NCI-H510A treated with DMSO at 0.1 percent for 48 hours (cell line): ENCODE measurements around the gene TNPO3.

Experiments used
- DNase-seq: peaks from one replicate; lab custom pipeline; 2025; lab: John Stamatoyannopoulos, UW

The TNPO3 gene

DNA sequence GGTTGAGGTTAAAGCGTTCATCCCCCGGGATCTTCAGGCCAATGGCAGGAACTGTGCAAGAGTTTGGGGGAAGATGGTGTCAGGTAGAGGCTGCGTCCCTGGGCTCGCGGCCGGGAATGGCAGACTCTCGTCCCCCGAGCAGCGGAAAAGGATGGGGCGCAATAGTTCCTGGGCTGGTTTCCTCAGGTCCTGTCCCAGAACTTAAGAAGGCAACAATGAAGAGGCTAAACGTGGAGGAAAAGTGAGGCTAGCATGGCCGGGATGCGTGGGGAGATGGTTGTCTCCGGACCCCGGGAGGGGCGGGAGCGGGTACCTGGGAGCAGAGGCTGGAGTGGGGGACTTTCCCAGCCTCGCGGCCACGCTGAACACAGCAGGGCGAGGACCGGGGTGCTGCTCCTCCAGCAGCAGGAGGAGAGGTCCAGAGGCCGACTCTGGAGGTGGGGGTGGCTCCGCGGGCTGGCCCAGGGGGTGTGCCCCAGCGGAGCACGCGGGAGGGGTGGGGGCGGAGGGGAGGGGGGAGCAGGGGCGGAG, 116.3 kb downstream of the TNPO3 start:
- DNase-seq = no peak

DNA sequence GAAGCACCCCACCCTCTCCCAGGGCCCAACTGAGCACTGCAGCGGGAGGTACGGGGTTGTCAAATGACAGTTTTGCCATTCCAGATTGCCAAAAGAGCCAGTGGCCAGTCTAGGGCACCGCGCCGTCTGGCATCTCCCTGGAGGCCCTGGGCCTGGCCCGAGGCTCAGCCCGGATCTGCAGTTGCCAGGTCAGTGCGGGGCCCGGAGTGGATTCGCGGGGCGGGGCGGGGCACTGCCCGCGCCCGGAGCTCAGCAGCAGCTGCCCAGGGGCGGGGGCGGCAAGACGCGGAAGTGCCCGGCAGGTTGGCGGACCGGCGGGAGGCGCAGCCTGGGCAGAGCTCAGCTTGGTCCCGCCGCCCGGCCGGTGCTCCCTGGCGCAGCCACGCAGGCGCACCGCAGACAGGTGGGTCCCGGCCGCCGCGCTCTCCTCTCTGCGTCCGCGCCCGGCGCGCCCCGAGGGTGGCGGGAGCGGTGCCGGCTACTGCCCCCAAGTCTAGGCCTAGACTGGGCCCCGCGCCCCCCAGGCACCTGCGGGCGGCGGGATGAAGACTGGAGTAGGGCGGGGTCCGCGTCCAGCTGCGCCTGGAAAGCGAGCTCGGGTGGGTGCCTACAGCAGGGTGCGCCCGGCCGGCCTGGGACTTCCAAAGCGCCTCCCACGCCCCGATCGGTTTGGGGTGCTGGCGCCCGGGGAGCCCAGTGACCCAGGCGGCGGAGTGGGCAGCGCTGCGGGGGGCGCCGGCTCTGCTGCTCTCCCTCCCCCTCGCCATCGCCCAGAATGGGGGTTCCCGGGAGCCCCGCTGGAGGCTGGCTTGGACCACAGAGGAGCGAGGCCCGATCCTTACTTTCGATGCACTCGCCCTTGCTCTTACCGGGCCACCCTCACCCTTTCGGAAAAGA, 117.0 kb downstream of the TNPO3 start, which contains the start of gene IRF5:
IRF5 (plus strand) TSS at position 281 of the 897 bp plus-strand sequence. CDS start 4,155 bp downstream, outside the sequence.
- DNase-seq = peak; percentile 11

DNA sequence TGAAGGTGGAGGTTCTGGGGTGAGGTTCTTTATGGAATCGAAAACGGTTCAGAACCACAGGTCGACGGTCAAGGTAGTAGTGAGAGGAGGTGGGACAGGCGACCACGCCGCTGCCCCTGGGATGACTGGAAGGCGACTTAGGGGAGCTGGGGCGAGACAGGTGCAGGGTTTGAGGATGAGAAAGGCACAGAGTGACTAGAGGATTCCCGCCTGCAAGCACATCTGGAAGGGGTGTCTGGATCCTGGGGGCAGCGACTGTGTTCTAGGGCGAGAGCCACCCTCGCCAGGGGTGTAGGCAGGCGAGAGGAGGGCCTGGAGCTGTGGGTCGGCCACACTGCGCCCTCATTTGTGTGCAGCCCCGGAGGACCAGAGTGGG, 117.7 kb downstream of the TNPO3 start:
- DNase-seq = no peak

DNA sequence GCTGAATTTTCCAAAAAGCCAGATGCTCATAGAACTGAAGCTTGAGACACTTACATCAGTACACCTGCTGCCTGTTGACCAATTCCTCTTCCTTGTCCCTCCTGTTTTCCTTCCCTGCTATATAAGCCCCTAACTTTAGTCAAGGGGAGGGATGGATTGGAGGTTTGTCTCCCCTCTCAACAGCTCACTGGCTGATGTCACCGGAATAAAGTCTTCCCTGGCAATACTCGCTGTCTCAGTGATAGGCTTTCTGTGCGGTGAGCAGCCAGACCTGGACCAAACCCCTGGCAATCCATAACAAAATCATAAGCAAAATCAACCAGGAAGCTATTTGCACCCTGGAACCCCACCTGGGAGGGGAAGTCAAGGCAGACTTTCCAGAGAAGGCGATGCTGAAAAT, 118.1 kb downstream of the TNPO3 start:
- no peak for DNase-seq

GRCh38 chr7:128935342-128935730, 119.6 kb downstream of the TNPO3 start:
- DNase-seq = no peak

GRCh38 chr7:128934361-128935341, 120.3 kb downstream of the TNPO3 start:
- no peak for DNase-seq

- no peak for DNase-seq
Observed at GRCh38 chr7:128933180-128933891, 121.6 kb downstream of the TNPO3 start.

DNA sequence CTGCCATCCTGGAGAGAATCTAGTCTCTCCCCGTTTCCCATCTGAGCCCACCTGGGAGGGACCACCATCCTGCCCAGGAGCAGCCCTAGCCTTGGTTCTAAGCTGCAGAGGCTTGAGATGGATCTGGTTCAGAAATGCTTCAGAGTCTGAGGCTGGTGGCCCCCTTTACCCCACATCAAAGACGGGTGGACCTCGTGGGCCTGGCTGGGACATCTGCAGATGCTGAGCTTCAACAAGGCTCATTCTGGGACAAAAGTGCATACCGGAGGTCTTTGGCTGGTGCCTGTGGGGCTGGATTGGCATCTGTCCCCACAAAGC, 122.1 kb downstream of the TNPO3 start:
- DNase-seq = no peak

DNA sequence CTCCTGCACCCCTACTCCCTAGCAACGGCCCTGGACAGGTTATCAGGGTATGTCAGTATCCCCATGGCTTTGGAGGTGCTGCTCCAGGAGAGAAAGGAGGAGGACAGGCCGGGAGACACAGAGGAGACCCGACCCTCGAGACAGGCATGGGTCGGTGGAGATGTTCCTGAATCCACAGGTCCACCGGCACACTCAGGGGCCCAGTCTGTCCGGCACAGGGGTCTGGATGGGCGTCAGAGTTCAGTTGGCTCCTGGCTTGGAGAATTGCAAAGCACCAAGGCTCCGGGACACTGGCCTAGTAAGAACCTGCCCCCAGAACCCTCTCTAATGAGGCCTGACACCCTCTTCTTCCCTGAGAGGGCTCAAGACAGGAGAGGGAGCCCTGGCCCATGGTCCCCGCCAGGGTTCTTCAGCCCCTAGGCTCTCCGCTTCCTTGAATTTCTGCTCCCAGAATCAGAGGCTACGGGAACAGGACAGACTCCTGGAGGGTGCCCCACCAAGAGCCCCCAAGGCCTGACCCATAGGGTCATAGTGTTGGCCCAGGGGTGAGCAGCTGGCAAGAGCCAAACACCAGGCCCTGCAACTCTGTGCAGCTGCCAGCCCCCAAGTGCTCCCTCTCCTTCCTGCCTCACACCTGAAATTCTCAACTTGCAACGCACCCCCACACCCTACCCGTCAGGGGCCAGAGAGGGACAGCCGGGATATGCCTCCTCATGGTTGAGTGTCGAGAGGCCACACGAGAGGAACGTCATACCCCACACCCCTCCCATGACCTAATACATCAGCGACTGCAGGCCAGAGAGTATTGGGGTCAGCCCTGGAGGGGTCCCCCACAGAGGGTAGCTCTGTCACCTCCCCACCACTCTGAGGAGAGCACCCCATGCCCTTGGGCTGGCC, 122.7 kb downstream of the TNPO3 start:
- no peak for DNase-seq

DNA sequence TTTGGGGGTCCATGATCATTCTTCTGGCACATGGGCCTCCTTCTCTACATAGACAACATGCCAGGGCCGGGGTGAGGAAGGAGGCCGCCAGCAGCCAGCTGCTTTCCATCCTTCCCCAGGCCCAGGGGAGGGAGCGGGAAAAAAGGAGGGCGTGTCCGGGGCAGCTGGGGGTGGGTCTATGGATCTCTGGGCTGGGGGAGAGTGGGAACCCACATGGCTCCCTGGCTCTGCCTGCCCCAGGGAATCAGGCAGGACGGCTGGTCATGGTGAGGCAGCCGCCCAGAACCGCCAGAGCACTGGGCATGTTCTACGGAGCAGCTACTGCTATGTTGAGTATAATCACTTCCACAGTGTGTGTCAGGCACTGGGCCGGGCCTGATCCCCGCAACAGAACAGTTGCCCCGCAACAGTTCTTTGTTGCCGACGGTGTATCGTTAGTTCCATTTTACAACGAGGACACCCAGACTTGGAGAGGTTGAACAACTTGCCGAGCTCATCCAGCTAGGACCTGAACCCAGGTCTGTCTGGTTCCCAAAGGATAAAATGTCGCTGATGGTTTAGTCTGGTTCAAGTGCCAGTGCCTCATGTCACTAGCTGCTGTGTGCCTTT, 123.6 kb downstream of the TNPO3 start:
- no peak for DNase-seq

- DNase-seq = no peak
Observed at GRCh38 chr7:128928882-128929788, 125.8 kb downstream of the TNPO3 start.

- DNase-seq = no peak
Observed at GRCh38 chr7:128928159-128928813, 126.6 kb downstream of the TNPO3 start.

DNA sequence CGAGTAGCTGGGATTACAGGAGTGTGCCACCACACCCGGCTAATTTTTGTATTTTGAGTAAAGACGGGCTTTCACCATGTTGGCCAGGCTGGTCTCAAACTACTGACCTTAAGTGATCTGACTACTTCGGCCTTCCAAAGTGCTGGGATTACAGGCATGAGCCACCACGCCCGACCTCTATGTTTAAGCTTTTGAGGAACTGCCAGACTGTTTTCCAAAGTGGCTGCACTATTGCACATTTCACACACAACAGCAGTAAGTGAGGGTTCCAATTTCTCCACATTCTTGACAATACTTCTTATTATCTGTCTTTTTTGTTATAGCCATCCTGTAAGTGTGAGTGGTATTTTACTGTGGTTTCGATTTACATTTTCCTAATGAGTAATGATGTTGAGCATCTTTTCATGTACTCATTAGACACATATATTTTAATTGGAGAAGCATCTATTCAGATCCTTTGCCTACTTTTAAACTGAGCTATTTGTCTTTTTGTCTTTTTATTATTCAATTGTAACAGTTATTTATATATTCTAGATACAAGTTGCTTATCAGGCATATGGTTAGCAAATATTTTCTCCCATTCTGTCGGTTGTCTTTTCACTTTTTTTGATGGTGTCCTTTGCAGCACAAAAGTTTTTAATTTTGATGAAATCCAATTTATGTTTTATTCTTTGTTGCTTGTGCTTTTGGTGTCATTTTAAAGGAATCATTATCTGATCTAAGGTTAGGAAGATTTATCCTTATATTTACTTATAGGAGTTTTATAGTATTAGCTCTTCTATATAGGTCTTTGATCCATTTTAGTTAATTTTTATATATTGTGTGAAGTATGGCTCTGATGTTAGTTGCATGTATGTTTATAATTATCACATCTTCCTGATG, 130.0 kb downstream of the TNPO3 start:
- DNase-seq = no peak

DNA sequence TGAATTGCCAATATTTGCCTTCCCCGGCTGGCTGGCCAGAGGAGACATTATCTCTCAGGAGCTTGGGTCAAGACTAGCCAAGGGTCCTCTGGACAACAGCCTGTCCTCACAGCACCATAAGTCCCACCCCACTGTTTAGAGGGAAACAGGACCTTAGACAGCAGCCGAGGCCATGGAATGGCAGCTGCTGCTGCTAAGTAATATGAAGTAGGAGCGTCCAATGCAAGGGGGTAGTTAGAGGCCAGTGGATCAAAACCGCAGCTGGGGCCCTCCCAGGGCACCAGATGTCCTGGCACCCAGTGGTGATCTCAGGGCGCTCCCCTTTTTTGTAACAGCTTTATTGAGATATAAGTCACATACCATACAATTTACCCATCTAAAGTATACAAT, 131.5 kb downstream of the TNPO3 start:
- no peak for DNase-seq

GRCh38 chr7:128922496-128923410, 132.2 kb downstream of the TNPO3 start:
- DNase-seq = no peak

GRCh38 chr7:128921866-128922440, 133.0 kb downstream of the TNPO3 start:
- no peak for DNase-seq
